Stimulated activated CD4-positive, alpha-beta T cell treated with anti-CD3 and anti-CD28 coated beads, Interleukin-15, amount 100 ng/mL, for 24 hours (primary cell): ENCODE data around the gene CCDC154.
"Not testable (repeated sequence)": the region's sequence is repeated elsewhere in the genome, so short reads cannot be mapped to it uniquely, and the experiment has no call there.

Experiments used
- DNase-seq: peaks from one replicate; pipeline ENCODE4 v3.0.0-alpha.2; 2020

The CCDC154 gene

DNA sequence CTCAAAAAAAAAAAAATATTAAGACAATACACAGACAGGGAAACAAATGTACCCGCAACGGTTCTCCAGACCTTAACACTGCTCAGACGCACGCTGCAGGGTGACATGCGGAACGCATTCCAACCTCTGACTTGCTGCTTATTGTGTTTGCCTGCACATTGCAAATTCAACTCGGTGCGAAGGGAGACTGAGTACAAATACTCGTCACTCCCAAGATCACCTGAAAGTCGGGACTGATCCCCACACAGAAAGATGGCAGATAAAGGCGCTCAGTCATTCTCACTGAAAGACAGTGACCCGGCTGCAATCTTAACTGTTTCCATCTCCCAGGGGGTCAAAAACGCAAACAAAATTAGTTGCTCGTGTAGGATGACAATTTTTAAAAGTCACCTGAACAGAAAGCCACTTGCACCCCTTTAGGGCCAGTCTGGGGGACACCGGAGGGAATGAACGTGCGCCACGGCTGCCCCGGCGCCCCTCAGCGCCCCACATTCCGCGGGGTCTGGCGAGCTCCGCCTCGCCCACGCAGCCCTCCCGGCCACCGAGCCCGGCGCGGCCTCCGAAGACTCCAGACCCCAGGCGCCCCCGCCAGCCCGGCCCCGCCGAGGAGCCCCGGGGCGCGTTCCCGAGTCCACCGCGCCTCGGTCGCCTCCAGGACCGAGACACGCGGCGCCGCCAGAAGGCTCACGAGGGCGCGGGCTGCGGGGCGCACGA lies 29.9 kb upstream of the CCDC154 start:
- no peak for DNase-seq

DNA sequence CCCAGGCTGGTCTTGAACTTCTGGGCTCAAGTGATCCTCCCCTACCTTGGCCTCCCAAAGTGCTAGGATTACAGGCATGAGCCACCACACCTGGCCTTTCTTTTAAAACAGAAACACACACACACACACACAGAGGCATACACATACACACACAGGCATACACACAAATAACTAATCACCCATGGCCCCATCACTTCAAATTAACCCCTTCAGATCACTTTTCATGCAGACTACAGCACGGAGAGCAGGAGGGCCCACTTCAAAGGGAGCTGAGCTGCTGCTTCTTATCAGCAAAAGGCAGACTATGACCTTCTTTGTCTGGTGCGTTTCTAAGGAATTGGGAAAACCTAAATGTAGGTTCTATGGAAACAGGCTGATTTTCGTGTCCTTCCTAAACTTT lies 28.6 kb upstream of the CCDC154 start:
- no peak for DNase-seq

DNA sequence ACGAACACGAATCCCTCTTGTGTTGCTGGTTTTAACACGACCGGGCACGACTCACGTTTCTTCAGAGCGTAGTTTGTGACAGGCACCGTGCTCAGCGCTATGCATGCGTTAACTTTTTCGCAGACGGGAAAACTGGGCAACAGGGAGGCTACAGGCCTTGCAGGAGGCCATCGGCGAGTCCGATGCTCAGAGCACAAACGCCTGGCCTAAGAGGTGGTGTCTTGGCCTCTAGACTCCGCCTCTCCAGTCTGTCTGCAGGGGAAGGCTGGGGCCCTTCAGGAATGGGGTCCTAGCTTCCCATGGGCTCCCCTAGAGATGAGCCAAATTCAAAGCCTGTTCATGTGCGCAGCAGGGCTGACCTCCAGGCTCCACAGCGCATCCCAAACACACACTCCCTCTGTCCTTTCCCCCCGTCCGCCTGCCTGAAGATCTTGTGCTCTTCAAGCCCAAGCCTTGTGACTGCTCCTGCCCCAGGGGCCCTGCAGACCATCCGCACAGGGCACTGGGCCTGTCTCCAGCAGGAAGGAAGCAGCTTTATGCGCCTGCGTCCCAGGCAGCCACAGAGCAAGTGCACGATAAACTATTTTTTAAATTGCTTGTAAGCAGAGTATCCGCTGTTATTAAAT lies 27.3 kb upstream of the CCDC154 start:
- no peak for DNase-seq

GRCh38 chr16:1470481-1471251 lies 26.3 kb upstream of the CCDC154 start:
- DNase-seq = no peak

GRCh38 chr16:1469693-1470201 lies 25.4 kb upstream of the CCDC154 start:
- no peak for DNase-seq

DNA sequence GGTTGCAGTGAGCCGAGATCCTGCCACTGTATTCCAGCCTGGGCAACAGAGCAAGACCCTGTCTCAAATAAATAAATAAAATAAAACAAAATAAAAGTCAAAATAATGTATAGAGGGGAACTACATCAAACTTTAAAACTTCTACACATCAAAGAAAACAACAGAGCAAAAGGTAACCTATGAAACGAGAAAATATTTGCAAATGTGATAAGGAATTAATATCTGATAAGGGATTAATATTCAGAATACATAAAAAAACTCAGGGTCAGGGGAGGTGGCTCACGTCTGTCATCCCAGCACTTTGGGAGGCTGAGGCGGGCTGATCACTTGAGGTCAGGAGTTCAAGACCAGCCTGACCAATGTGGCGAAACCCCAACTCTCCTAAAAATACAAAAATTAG lies 24.8 kb upstream of the CCDC154 start:
- DNase-seq = not testable (repeated sequence)

DNA sequence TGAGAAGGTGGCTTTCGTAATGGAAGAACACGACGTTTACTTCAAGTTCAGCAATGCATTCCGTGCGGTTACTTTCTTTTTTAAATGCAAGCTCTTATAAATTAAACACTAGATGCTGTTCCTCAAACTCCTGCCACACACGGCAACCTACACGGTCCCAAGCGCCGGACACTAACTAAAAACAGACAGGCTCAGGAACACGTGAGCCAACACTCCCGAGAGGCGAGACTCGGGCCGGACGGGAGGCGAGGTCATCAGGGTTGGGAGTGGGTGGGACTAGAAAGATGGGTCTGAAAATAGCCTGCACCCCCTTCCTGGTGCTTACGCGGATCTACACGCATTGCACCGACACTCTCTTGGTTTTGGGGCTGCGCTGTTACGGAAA lies 24.1 kb upstream of the CCDC154 start:
- DNase-seq = no peak

DNA sequence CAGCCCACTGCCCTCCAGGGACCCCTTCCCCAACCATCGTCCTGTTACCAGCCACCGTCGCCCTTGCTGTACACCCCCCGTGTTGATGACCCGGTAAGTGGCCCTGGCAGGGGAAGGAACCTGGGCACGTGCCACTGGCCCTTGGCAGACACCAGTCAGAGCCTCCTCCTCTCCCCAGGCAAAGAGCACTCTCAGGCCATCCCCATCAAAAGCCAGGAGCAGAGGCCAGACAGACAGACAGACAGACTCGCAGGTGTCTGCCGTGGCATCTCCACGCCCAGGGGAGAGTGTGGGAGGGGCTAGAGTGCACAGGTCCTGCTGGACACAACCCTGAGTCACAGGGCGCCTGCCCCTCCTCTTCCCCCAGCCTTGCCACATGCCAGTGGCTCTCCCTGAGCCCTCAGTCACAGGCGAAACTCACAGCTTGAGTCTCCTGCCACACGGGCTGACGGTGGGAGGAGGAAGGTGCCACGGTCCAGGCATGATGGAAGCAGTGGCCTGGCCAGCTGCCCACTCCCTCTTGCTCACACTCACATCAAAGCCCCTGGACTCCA lies 22.7 kb upstream of the CCDC154 start:
- DNase-seq = no peak

DNA sequence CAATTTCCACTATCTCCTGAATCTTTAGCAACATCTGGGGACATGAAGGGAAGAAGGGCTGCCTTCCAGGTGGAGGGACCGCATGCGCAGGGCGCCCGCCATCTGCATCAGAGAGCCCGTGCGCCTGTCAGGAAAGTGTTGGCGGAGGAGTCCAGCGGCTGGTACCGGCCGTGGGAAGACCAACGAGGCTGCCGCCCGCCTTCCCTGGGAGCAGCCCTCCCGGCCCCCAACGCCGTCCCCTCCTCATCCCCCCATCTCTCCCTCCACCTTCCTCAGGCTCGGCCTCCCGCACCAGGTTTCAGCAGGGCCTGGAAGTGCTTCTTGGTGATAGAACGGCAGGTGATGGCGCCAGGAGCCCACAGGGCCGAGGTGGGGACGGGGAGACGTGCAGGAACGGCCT lies 21.7 kb upstream of the CCDC154 start:
- DNase-seq = no peak

DNA sequence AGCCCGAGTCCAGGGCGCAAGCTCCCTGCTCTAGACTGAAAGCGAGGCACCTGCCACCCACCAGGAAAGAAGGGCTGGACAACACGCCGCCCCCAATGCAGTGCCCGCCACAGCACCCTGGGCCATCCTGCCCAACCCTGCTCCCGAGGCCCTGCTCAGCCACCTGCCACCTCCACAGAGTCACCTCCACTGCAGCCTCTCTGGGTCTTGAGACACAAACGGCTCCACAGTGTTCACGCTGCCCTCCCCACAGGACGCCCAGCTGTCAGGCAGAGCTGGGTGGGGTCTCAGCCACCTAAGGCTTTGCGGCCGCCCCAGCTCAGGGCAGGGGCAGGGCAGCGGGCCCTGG lies 21.2 kb upstream of the CCDC154 start:
- DNase-seq = no peak

- DNase-seq = no peak
Measured at GRCh38 chr16:1464894-1465566, 20.7 kb upstream of the CCDC154 start.

DNA sequence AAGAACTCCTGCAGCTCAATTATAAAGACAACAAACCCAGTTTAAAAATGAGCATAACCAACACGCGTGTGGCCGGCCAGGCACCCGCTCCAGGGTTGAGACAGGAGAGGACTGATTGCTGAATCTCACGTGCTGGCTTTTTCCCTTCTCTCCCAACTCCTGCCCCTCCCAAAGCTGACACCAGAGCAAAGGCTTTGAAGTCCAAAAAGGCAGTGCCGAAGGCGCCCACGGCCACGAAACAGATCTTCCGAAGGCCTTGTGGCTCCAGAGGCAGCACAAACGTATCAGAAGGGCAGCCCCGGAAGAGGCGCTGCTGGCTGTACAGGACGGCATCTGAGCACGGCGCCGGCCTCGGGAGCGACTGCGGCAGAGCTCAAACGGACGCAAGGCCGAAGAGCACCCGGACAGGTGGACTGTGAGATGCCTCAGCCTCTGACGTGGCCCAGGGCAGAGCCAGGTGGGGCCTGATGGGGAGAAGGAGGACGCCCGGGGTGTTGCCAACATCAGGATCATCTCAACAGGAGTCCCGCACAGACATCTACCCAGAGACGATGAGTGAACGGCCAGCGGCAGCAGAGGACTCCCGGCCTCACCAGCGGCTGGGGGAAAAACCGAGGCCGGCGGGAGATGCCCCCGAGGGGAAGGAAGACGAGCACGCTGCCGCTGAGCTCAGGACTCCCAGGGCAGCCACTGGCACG lies 20.0 kb upstream of the CCDC154 start:
- no peak for DNase-seq

GRCh38 chr16:1461146-1461545 lies 16.8 kb upstream of the CCDC154 start:
- DNase-seq = no peak

DNA sequence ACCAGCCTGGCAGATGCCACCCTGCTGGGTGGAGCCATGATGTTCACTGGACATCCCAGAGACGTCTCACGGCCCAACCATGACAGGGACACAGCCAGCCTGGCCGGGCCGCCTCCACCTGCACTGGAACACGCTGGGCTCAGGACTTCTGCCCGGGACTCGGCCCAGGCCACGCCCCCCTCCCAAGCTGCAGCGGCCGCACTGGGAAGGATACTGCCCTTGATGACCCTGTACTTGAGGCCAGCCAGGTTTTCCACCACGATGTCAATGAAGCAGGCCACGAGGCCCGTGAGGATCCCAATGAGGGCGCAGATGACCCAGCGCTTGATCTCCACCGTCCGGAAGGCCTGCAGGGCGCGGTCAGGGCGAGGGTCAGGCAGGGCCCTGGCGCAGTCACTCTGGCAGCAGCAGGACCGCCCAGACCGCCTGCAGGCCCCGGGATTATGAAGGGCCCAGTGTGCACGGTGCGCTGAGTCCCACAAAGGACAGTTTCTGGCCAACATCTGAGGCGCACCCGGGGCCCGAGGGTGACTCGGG lies 16.3 kb upstream of the CCDC154 start:
- no peak for DNase-seq

GRCh38 chr16:1459967-1460366 lies 15.6 kb upstream of the CCDC154 start:
- DNase-seq = no peak

- DNase-seq = no peak
Measured at GRCh38 chr16:1458977-1459341, 14.6 kb upstream of the CCDC154 start.

DNA sequence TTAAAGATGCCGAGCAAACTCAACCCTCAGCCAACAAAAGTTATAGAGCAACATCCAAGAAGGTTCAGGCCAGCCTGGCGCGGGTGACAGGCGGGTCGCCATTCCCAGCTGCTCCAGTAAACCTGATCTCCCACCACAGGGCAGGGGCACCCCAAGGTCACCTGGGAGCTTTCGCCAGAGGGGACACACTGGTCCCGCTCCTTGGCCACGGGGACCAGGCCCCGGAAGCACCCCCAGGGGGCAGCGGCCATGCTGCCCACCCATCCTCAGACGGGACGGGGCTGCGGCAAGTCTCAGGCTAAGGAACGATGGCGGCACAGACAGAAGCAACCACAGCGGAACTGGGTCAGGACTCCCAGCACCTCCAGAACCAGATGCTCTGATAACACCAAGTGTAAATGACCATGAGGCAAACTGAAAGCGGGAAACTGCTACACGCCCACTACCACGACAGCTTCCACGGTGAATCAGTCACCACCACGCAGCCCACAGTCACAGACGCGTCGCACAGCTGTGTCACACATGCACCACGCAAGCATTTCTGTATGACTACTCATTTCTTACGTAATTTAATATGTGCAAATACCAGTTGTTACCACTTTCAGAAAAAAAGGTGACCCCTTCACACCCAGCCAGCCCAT lies 14.1 kb upstream of the CCDC154 start:
- peak; percentile 42 for DNase-seq

DNA sequence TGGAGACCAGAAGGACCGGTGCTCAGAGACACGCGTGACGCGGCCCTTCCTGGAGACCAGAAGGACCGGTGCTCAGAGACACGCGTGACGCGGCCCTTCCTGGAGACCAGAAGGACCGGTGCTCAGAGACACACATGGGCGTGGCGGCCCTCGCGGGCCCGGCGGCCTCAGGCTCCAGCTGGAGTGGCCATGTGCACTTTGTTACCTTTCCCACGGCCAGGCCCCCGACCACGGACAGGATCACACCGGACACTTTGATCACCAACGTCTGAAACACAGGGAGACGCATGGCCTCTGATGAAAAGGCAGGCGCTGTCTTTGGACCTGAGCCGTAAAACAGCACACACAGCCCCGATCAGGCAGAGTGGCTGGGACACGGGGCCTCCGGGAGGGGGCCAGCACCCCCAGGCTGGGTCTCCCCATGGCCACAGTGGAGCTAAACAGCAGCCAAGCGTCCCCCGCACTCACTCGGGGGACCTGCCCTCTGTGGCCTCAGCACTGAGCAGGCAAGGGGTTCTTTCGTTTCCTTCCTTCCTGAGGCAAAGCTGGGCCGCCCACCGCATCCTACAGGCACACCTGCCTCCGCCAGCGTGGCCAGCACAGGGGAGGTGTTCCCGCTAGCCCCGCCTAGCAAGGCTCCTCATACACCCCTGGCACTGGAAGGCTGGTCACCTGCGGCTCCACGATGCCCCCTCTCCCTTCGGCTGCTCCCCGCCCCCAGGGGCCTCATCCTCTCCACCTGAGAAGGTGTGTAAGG lies 13.3 kb upstream of the CCDC154 start:
- no peak for DNase-seq

GRCh38 chr16:1456951-1457350 lies 12.6 kb upstream of the CCDC154 start:
- DNase-seq = no peak

- no peak for DNase-seq
Measured at GRCh38 chr16:1455190-1456171, 11.1 kb upstream of the CCDC154 start.
